HCT116 (cell line): ENCODE results near the gene IGSF9B.

Experiments used
- CEBPB ChIP-seq: IDR thresholded peaks from 2 replicates; pipeline ENCODE4 v1.6.1; 2012; ENCODE audit warnings: low read depth
- ELF1 ChIP-seq: IDR thresholded peaks from 2 replicates; pipeline ENCODE4 v1.6.1; 2012; ENCODE audit warnings: low read depth, borderline replicate concordance
- JUND ChIP-seq: IDR thresholded peaks from 2 replicates; pipeline ENCODE4 v1.6.1; 2012
- POLR2A ChIP-seq: IDR thresholded peaks from 2 replicates; pipeline ENCODE4 v1.7.0; 2011; ENCODE audit warnings: borderline replicate concordance; ENCODE audit not compliant: insufficient read depth, insufficient read length; ENCODE audit errors: extremely low read depth
- POLR2AphosphoS5 ChIP-seq: IDR thresholded peaks from 2 replicates; pipeline ENCODE4 v1.6.1; 2011; ENCODE audit warnings: mild to moderate bottlenecking, low read depth, low read length, moderate library complexity
- RAD21 ChIP-seq: IDR thresholded peaks from 2 replicates; pipeline ENCODE4 v1.6.1; 2012; ENCODE audit warnings: low read depth, mild to moderate bottlenecking
- SRF ChIP-seq: IDR thresholded peaks from 2 replicates; pipeline ENCODE4 v1.6.1; 2012; ENCODE audit warnings: low read depth
- ZNF274 ChIP-seq: fragments of 200-500 bp; sonication (Bioruptor generic); IDR thresholded peaks from 2 replicates; pipeline ENCODE4 v1.6.1; 2014; ENCODE audit warnings: mild to moderate bottlenecking, low read depth, low read length, inconsistent platforms
- TF ChIP-seq, protein P1 (sequence below), 3 experiments: fragments of 200-600 bp in 1 of 3; sonication (generic) in 1 of 3; IDR thresholded peaks in 2 of 3; conservative IDR thresholded peaks in 1 of 3; 2 replicates each; pipeline ENCODE4 v1.5.1; 2012 to 2017; ENCODE audit warnings: low read depth in 2 of 3, low read length in 2 of 3, antibody characterized with exemption in 1 of 3, borderline replicate concordance in 1 of 3, control low read depth in 1 of 3, mild to moderate bottlenecking in 1 of 3, mixed read lengths in 1 of 3, mixed run types in 1 of 3, moderate library complexity in 1 of 3; ENCODE audit not compliant: insufficient read depth in 1 of 3
- TF ChIP-seq, protein P2 (sequence below): IDR thresholded peaks from 2 replicates; pipeline ENCODE4 v1.6.1; 2012

- TF ChIP-seq, protein P1, sequence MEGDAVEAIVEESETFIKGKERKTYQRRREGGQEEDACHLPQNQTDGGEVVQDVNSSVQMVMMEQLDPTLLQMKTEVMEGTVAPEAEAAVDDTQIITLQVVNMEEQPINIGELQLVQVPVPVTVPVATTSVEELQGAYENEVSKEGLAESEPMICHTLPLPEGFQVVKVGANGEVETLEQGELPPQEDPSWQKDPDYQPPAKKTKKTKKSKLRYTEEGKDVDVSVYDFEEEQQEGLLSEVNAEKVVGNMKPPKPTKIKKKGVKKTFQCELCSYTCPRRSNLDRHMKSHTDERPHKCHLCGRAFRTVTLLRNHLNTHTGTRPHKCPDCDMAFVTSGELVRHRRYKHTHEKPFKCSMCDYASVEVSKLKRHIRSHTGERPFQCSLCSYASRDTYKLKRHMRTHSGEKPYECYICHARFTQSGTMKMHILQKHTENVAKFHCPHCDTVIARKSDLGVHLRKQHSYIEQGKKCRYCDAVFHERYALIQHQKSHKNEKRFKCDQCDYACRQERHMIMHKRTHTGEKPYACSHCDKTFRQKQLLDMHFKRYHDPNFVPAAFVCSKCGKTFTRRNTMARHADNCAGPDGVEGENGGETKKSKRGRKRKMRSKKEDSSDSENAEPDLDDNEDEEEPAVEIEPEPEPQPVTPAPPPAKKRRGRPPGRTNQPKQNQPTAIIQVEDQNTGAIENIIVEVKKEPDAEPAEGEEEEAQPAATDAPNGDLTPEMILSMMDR (IDR thresholded peaks at IDR 0.05 in 2 of 3, conservative IDR thresholded peaks at IDR 0.05 in 1 of 3; ENCODE audit: borderline replicate concordance in 1 of 3, insufficient read depth in 1 of 3, low read depth in 2 of 3, low read length in 2 of 3), result no peak
- TF ChIP-seq POLR2A (no peak), POLR2AphosphoS5 (no peak), RAD21 (no peak), SRF (no peak), ZNF274 (no peak), ELF1 (no peak), CEBPB (no peak), JUND (no peak)
- TF ChIP-seq, protein P2, sequence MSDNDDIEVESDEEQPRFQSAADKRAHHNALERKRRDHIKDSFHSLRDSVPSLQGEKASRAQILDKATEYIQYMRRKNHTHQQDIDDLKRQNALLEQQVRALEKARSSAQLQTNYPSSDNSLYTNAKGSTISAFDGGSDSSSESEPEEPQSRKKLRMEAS, result no peak
Measured at GRCh38 chr11:133934096-133934495, 22.7 kb downstream of the IGSF9B start.
